Motor neuron (in vitro differentiated cells): ENCODE results near the gene CNTN5. TPM values are rescaled to one million over a fixed set of nuclear protein-coding genes. Genes with fewer than 3 reads are reported as not detected.

Experiments used
- ATAC-seq, 8 experiments: fragments of 200-7000 bp; cut with Tn5 transposase; replicated peaks in 6 of 8; 2 replicates each; pipeline ENCODE4 v1.8.0; 2021; ENCODE audit warnings: mild to moderate bottlenecking in 8 of 8, moderate library complexity in 8 of 8
- H3K27ac ChIP-seq, 2 donors: fragments of 250-450 bp; sonication (Bioruptor Pico); 2 replicates each; pipeline ENCODE4 v1.9.0; 2021; ENCODE audit warnings: antibody characterized with exemption in 2 of 2, mild to moderate bottlenecking in 2 of 2, moderate library complexity in 1 of 2
- H3K4me1 ChIP-seq, 2 donors: fragments of 250-450 bp; sonication (Bioruptor Pico); replicated peaks in 1 of 2; 2 replicates each; pipeline ENCODE4 v1.6.1; 2021; ENCODE audit warnings: antibody characterized with exemption in 2 of 2, mild to moderate bottlenecking in 2 of 2, moderate library complexity in 1 of 2
- H3K4me3 ChIP-seq, 5 donors: fragments of 250-450 bp; sonication (Bioruptor Pico); 2 replicates each; pipeline ENCODE4 v1.9.0; 2021; ENCODE audit warnings: antibody characterized with exemption in 5 of 5, mild to moderate bottlenecking in 5 of 5, moderate library complexity in 4 of 5
- WGBS, 10 experiments: fragments of 450-650 bp; shearing (Covaris generic); methylation state at CpG; one replicate each; pipeline ENCODE4 v1.0.0; 2022; 5-methylcytosine and 5-hydroxymethylcytosine counted together
- in situ Hi-C, 9 experiments: fragments of 400-800 bp; cut with MboI; loops; one replicate each; pipeline ENCODE4 v1.15.0; 2021; ENCODE audit warnings: low sequenced_read_pairs in 9 of 9, low pct_unique_long_range_greater_than_20kb in 2 of 9; ENCODE audit not compliant: unreplicated experiment in 9 of 9
- total RNA-seq, 8 experiments: library from RNA; unstranded; fragments of 300-600 nt; gene quantifications; 2 replicates each; pipeline versions ENCODE4 v1.2.3 to v1.2.4, GENCODE V29; 2022

CNTN5 gene
- total RNA-seq, 8 experiments from 2014 or later, result 3.1 to 22.7 (median 14.1) TPM; not detected in 2

DNA sequence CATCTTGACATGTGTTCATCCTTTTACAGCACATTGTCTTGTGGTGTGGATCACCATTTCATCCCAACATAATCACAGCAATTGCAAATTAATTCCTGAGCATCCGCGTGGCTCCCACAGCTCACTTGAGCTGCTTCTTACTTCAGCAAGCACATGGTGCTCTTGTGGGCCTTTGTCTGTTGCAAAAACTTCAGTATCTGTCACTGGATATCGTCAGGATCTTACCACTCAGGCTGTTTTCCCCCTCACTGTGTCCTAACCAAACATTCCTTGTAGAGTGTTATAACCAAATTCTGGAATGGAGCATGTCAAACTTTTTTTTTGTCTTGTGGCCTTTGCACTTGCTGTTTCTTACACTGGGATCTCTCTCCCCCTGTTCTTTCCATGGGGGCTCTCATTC is 983.2 kb downstream of the CNTN5 start:
- H3K4me3 ChIP-seq, result no peak overlapping the region
- H3K4me1 ChIP-seq, result no peaks in the 10 kb centered on the region
- in situ Hi-C loops, result no loop called here
- ATAC-seq, result no peak
- 29 to 90% (median 58%) methylated on average over 1 to 2 of the region's 3 CpGs; no CpG with 5 or more reads in 2 of the 10 experiments for WGBS, 10 experiments
- H3K27ac ChIP-seq, result no peak overlapping the region

DNA sequence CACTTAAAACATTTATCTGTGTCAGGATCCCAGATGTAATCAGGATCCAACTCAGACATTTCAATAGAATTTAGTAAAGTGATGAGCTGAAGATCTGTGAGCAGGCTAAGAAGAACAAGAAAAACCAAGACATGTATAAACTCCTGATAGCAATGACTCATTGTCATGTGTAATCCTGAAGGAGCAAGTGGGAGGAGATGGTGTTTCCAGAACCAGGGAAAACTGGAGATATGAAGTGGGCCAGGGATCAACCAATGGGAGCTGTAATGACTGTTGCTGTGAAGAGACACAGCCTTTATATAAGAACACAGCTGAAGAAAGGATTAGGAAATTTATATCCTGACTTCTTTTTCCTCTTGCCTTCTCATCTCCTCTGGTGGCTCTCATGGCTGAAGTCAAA is 983.8 kb downstream of the CNTN5 start:
- Histone ChIP-seq H3K27ac (no peak overlapping the region), H3K4me3 (no peak overlapping the region), H3K4me1 (no peaks in the 10 kb centered on the region)
- peak in 2 of 8 experiments; percentile 34 to 41 for ATAC-seq
- in situ Hi-C loops, result no loop called here

DNA sequence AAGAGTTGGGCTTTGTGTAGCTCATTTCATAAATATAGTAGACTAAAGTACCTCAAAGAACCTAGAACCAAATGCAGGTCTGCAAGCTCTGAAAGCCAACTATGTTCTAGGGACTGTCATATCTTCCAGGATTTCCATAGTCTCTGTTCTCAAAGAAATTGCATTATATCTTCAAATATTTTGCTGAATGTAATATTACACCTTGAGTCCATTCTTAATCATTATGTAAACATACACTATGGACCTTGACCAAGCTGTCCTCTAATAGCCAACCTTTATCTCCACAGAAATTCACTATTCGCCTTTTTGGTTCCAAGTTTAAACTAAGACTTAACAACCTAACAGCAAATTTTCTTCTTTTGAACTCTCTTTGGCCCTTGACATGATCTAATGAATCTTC is 987.7 kb downstream of the CNTN5 start:
- Histone ChIP-seq H3K4me1 (peaks cover 6 to 19% of the 10 kb centered on the region in 2 donors), H3K27ac (no peak overlapping the region), H3K4me3 (no peak overlapping the region)
- in situ Hi-C loops, result no loop called here
- ATAC-seq, result no peak
- WGBS, 10 experiments, result 0 to 92% (median 52%) methylated on average over 1 of the region's 1 CpG; no CpG with 5 or more reads in 4 of the 10 experiments

DNA sequence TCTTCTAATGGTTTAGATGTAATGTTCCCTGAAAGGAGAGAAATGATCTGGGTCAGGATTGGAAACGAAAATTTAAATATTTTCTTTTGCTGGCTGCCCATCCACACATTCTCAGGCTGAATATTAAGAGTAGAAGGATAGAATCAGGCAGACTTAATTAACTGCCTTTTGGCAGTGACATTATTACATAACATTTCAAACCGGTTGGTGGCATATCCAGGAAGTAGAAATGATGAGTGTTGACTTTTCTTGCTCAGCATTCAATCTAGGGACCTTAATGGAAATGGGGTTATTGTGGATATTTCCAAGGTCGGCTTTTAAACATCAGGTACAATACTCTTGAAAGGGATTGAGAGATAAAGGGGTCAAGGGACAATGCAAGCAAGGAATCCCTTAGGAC is 989.0 kb downstream of the CNTN5 start:
- H3K4me3 ChIP-seq, result no peak overlapping the region
- WGBS, 10 experiments, result 0 to 80% (median 30%) methylated on average over 1 to 3 of the region's 3 CpGs
- no peak overlapping the region for H3K27ac ChIP-seq
- H3K4me1 ChIP-seq, result peaks cover 6 to 19% of the 10 kb centered on the region in 2 donors
- ATAC-seq, result peak in 1 of 8 experiments; percentile 44
- in situ Hi-C loops, result no loop called here

DNA sequence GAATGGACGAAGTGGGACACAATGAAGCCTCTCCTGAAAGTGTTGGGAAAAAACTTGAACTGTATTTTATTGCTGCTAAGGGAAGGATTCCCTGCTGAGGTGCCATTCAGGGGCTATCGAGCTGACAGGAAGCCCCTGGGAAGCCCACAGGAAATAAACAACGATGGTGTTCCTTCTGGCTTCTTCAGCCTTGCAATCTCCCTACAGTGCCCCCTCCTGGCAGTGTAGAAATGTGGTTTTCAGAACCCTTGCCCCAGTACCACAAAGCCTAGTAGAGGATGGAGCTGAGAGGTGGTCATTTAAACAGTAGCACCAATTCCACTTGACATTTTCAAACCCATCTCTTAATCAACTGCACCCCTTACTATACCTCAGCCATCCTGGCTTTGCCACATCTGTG is 989.6 kb downstream of the CNTN5 start:
- in situ Hi-C loops, result no loop called here
- 0 to 86% (median 40%) methylated on average over 1 to 3 of the region's 3 CpGs; no CpG with 5 or more reads in 1 of the 10 experiments for WGBS, 10 experiments
- Histone ChIP-seq H3K27ac (no peak overlapping the region), H3K4me1 (peaks cover 6 to 19% of the 10 kb centered on the region in 2 donors), H3K4me3 (no peak overlapping the region)
- no peak for ATAC-seq

DNA sequence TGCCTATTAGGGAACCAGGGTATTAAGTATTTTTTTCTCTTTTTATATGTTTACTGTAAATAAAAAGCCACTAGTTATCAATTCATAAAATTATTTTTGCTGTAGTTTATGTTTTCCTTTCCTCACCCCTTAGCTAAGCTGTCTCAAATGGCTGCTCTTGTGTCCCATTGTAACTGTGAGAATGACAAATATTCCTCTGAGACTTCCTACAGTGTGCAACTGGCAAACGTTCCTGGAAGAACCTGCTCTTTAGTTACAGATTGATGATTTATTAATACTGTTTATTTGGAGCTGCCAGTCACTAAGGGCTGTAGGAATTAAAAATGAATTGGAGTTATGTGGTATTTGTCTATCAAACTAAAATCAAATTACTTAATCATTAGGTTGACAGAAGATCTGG is 990.9 kb downstream of the CNTN5 start:
- in situ Hi-C loops, result no loop called here
- 0 to 17% (median 0%) methylated on average over 1 of the region's 1 CpG; no CpG with 5 or more reads in 3 of the 10 experiments for WGBS, 10 experiments
- Histone ChIP-seq H3K4me3 (no peak overlapping the region), H3K4me1 (peaks cover 6 to 19% of the 10 kb centered on the region in 2 donors), H3K27ac (no peak overlapping the region)
- peak in 3 of 8 experiments; percentile 25 to 53 (median 53) for ATAC-seq

DNA sequence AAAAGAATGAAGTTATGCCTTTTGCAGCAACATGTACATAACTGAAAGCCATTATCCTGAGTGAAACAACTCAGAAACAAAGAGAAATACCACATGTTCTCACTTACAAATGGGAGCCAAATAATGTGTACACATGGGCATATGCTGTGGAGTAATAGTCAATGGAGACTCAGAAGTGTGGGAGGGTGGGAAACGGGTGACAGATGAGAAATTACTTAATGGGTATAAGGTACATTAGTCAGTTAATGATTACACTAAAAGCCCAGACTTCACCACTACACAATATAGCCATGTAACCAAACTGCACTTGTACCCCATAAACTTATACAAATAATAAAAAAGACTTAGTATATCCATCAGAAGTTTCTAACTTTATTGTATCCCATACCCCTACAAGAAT is 992.3 kb downstream of the CNTN5 start:
- Histone ChIP-seq H3K4me3 (no peak overlapping the region), H3K27ac (no peak overlapping the region), H3K4me1 (peaks cover 6 to 19% of the 10 kb centered on the region in 2 donors)
- ATAC-seq, result no peak
- WGBS, 10 experiments, result 0 to 88% (median 43%) methylated on average over 1 of the region's 1 CpG; no CpG with 5 or more reads in 5 of the 10 experiments
- in situ Hi-C loops, result no loop called here

DNA sequence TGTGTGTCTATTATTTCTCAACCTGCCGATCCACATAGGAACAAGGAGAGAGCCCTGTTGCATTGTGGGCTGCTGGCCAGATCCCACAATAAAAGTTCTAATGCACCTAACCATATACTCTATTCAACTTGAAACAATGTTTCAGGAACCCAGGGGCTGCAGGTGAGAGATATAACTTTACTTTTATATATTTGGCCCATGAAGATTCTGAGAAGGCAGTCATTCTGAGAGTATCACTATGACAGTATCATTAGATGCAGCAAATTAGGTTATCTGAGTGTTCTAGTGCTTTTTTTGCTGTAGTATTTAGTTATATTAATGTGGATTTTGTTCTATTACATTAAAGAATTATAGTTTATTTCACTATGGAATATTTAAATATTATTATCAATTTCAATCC is 1011.2 kb downstream of the CNTN5 start:
- no peak overlapping the region for H3K27ac ChIP-seq
- no peak overlapping the region for H3K4me3 ChIP-seq
- in situ Hi-C loops, result no loop called here
- no peaks in the 10 kb centered on the region for H3K4me1 ChIP-seq
- 40 to 100% (median 80%) methylated on average over 1 of the region's 1 CpG; no CpG with 5 or more reads in 7 of the 10 experiments for WGBS, 10 experiments
- ATAC-seq, result no peak

DNA sequence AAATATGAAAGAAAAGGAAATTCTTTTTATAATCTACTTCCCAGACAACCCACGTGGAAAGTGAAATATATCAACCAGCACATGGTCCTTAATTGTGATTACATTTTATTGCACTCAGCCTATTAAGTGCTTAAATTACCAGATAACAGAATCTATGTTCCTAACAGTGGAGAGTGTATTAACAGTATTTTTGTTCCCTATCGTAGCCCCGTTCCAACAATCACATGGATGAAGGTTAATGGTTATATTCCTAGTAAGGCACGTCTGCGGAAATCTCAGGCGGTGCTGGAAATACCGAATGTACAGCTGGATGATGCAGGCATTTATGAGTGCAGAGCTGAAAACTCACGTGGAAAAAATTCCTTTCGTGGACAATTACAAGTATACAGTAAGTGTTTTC is 1040.3 kb downstream of the CNTN5 start:
- no peak overlapping the region for H3K4me3 ChIP-seq
- 36 to 94% (median 76%) methylated on average over 1 to 9 of the region's 9 CpGs for WGBS, 10 experiments
- no peaks in the 10 kb centered on the region for H3K4me1 ChIP-seq
- H3K27ac ChIP-seq, result no peak overlapping the region
- in situ Hi-C loops, result no loop called here
- no peak for ATAC-seq

DNA sequence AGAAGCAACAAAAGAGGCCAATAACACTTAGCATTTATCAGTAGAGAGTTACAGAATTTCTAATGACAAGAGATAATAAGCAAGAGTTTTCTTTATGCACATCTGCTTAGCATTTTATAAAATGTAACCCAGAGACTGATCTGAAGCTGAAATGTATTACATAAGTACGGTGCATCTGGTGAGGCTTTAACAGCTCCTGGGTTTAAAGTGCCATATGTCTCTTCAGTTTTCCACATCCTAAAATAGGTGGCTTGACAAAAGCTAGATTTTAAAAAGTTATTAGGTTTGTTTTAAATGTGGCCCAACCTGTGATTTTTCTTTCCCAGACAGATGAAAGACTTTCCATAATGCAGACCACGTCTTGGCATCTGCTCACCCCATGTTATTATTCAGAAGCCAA is 1045.7 kb downstream of the CNTN5 start:
- H3K27ac ChIP-seq, result no peak overlapping the region
- ATAC-seq, result no peak
- 0 to 100% (median 81%) methylated on average over 1 to 2 of the region's 2 CpGs; no CpG with 5 or more reads in 1 of the 10 experiments for WGBS, 10 experiments
- no peak overlapping the region for H3K4me3 ChIP-seq
- H3K4me1 ChIP-seq, result peaks cover 0 to 8% of the 10 kb centered on the region in 2 donors
- in situ Hi-C loops, result no loop called here

DNA sequence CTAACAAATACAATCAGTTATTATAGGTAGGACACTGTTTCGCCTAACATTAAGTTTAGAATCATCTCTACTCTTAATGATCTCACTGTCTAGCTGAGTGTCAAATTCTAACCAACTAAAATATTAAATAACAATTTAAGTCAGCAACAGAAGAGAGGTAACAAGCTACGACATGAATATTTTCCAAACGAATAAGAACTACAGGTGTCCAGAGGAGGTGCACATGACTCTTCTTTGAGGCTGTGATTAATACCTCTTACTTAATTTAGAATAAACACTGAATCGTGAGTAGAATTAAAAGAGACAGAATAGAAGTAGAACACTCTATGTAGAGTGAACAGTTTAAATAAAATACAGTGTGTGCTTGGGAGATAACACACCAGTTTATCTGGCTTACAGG is 1047.4 kb downstream of the CNTN5 start:
- 5 to 96% (median 80%) methylated on average over 2 to 4 of the region's 4 CpGs for WGBS, 10 experiments
- H3K27ac ChIP-seq, result no peak overlapping the region
- in situ Hi-C loops, result no loop called here
- H3K4me3 ChIP-seq, result no peak overlapping the region
- no peak for ATAC-seq
- peaks cover 0 to 8% of the 10 kb centered on the region in 2 donors for H3K4me1 ChIP-seq

DNA sequence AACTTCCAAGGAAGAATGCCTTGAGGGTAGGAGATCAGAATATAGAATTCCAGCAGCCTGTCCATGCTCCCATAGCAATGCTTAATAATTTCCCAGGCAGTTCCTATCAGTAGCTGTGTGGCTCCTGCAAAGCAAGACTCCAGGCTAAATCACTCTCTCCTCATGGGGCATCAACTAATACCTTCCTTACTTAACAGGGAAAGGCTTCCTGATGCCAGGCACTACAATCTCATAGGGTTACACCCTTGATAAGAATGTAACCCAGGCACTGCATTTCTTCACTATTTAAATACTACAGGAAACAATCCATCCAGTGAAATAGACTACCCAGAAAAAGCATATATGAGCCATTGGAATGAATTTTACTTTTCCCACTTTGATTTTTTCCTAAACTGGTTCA is 1051.4 kb downstream of the CNTN5 start:
- no peak for ATAC-seq
- Histone ChIP-seq H3K4me3 (no peak overlapping the region), H3K27ac (no peak overlapping the region)

DNA sequence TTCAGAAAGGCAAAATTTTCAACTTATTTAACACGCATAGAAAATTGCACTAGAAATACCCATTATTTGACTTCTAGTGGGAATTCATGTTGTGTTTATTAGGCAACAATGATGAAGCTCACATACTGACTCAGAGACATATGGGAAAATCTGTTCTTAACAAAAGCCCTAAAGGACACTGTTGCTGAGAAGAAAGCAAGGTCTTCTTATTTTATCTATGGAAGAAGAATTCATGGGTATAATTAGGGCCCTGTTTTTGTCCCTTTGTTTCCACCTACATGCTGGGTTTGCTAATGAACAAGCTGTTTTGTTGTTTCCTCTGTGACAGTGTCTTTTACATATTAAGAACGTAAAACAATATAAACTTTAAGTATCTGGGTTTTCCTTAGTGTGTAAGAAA is 1059.6 kb downstream of the CNTN5 start:
- Histone ChIP-seq H3K27ac (no peak overlapping the region), H3K4me3 (no peak overlapping the region), H3K4me1 (no peaks in the 10 kb centered on the region)
- no peak for ATAC-seq
- WGBS, 10 experiments, result 10 to 61% (median 35%) methylated on average over 1 to 2 of the region's 2 CpGs
- in situ Hi-C loops, result no loop called here

More for the DNA sequence above, 1051.4 kb downstream of the CNTN5 start:
- no peaks in the 10 kb centered on the region for H3K4me1 ChIP-seq
- in situ Hi-C loops, result no loop called here

DNA sequence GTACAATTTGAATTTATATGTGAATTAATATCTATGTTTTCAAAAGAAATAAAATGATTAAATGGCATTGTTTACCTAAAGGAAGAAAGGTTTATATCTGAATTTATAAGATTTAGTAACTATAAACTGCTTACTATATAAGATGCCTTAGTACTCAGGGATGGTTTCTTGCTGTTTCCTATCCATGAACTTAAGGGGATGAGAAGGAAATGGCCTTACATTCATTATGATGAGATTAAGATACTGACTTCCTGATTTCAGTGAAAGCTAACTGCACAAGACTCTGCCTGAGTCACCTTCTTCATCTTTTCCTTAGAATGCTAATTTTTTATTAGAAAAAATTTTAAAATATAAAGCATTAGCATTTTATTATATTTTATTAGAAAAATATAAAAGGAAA is 1060.1 kb downstream of the CNTN5 start:
- Histone ChIP-seq H3K27ac (no peak overlapping the region), H3K4me1 (no peaks in the 10 kb centered on the region), H3K4me3 (no peak overlapping the region)
- ATAC-seq, result no peak
- in situ Hi-C loops, result no loop called here
